K562 (cell line): ENCODE measurements around the gene PRDM10. TPM values are rescaled to one million over a fixed set of nuclear protein-coding genes. Genes with fewer than 3 reads are reported as not detected.
A peak's percentile ranks its signal among the peaks of the same experiment; 100 is the strongest.

Experiments used
- ARID3B ChIP-seq: fragments of 250-450 bp; sonication (Bioruptor Pico); IDR thresholded peaks from 2 replicates; pipeline ENCODE4 v1.4.0; 2020; ENCODE audit warnings: borderline replicate concordance
- ATF2 ChIP-seq: sonication (generic); formaldehyde crosslinking; IDR thresholded peaks from 2 replicates; pipeline ENCODE4 v1.8.1; 2022; ENCODE audit warnings: missing genetic modification reagents
- CBX8 ChIP-seq: fragments of 200-600 bp; sonication (generic); IDR thresholded peaks from 2 replicates; pipeline ENCODE4 v1.6.1; 2012; ENCODE audit warnings: borderline replicate concordance, mixed run types, low read depth, mild to moderate bottlenecking, moderate library complexity, mixed read lengths, low read length, control low read depth, inconsistent platforms; ENCODE audit not compliant: poor library complexity, severe bottlenecking; ENCODE audit errors: extremely low read depth
- CTBP1 ChIP-seq: fragments of 450-650 bp; IDR thresholded peaks from 2 replicates; pipeline ENCODE4 v1.6.1; 2016; ENCODE audit warnings: borderline replicate concordance
- HDAC6 ChIP-seq: IDR thresholded peaks from 2 replicates; pipeline ENCODE4 v1.6.1; 2012; ENCODE audit warnings: low read depth, mild to moderate bottlenecking, control low read depth, inconsistent platforms, low read length, moderate library complexity
- HMG20A ChIP-seq: fragments of 450-650 bp; formaldehyde crosslinking; conservative IDR thresholded peaks from 2 replicates; pipeline ENCODE4 v1.4.0; 2020; ENCODE audit warnings: mild to moderate bottlenecking, mixed read lengths
- HNRNPUL1 ChIP-seq: fragments of 200-400 bp; formaldehyde crosslinking; IDR thresholded peaks from 2 replicates; pipeline ENCODE4 v1.6.1; 2017; ENCODE audit warnings: low read length
- KAT8 ChIP-seq: fragments of 450-650 bp; IDR thresholded peaks from 2 replicates; pipeline ENCODE4 v1.6.1; 2016; ENCODE audit warnings: low read depth, mild to moderate bottlenecking
- MAFF ChIP-seq: IDR thresholded peaks from 2 replicates; pipeline ENCODE4 v1.6.1; 2012; ENCODE audit warnings: low read length, improper control_type of control experiment
- MAFK ChIP-seq: IDR thresholded peaks from 2 replicates; pipeline ENCODE4 v1.6.1; 2011; ENCODE audit warnings: low read length, improper control_type of control experiment
- NEUROD1 ChIP-seq: fragments of 150-350 bp; IDR thresholded peaks from 2 replicates; pipeline ENCODE4 v1.6.1; 2014; ENCODE audit warnings: borderline replicate concordance, low read length, low read depth; ENCODE audit not compliant: partially characterized antibody
- PATZ1 ChIP-seq: fragments of 250-450 bp; sonication (Bioruptor Pico); IDR thresholded peaks from 2 replicates; pipeline ENCODE4 v1.5.0; 2020; ENCODE audit warnings: mild to moderate bottlenecking, borderline replicate concordance
- RUNX1 ChIP-seq: sonication (generic); IDR thresholded peaks from 2 replicates; pipeline ENCODE4 v1.6.1; 2016; ENCODE audit warnings: antibody characterized with exemption, low read depth
- SFPQ ChIP-seq: fragments of 200-400 bp; formaldehyde crosslinking; IDR thresholded peaks from 2 replicates; pipeline ENCODE4 v1.6.1; 2017; ENCODE audit warnings: mild to moderate bottlenecking, low read depth, low read length, moderate library complexity
- ZFP30 ChIP-seq: fragments of 250-450 bp; sonication (Bioruptor Pico); IDR thresholded peaks from 2 replicates; pipeline ENCODE4 v1.8.0; 2022; ENCODE audit warnings: moderate library complexity, mild to moderate bottlenecking, inconsistent platforms, borderline replicate concordance
- ZNF24 ChIP-seq: fragments of 450-650 bp; IDR thresholded peaks from 2 replicates; pipeline ENCODE4 v1.6.1; 2016
- polyA plus RNA-seq, 8 experiments: library from polyadenylated mRNA; depleted of rRNA in 4 of 8; stranded (reverse) in 5 of 8; unstranded in 3 of 8; fragments of >200 nt; fragmentation: Nextera tagmentation in 2 of 8; fragmentation: Illumina TruSeq in 1 of 8; extraction: Ambion mirVana in 2 of 8; extraction: Trizol in 1 of 8; gene quantifications; 2 replicates each; pipeline versions ENCODE4 v1.2.1 to v1.2.3, GENCODE V29; 2011 to 2014; ENCODE audit warnings: inconsistent platforms in 1 of 8, missing spikeins in 1 of 8
- total RNA-seq, 7 experiments: library from RNA; depleted of rRNA in 6 of 7; stranded (reverse); fragments of >200 nt in 6 of 7; fragmentation: Illumina TruSeq in 2 of 7; extraction: Trizol in 2 of 7; gene quantifications; 2 replicates each; pipeline versions ENCODE4 v1.2.1 to v1.2.3, GENCODE V29; 2011 to 2021; ENCODE audit warnings: low replicate concordance in 1 of 7

The PRDM10 gene
- total and polyA plus RNA-seq, 9 of the 15 experiments (the other 6 are each of a cell fraction or from before 2014, with no cell fraction given), result 0.89 to 9.3 (median 4.5) TPM

GRCh38 chr11:130037058-130037457 is 34.4 kb upstream of the PRDM10 start (continued):
- TF ChIP-seq ATF2 (CRISPR knock-in tag), result no peak
- peak; percentile 16; the same call in 1 of the 2 replicates for TF ChIP-seq MAFF
- no peak for TF ChIP-seq ZFP30
- TF ChIP-seq CBX8, result no peak
- TF ChIP-seq PATZ1 (CRISPR knock-in tag), result no peak
- TF ChIP-seq CTBP1, result no peak
- TF ChIP-seq SFPQ, result no peak
- TF ChIP-seq HNRNPUL1, result no peak
- TF ChIP-seq KAT8, result no peak
- no peak for TF ChIP-seq RUNX1
- TF ChIP-seq HMG20A (CRISPR knock-in tag), result no peak
- TF ChIP-seq MAFK, result 0 out of 2 replicates have a peak, but pooled peaks have one; percentile 12
- TF ChIP-seq HDAC6, result no peak
- TF ChIP-seq NEUROD1, result no peak
- no peak for TF ChIP-seq ZNF24
- no peak for TF ChIP-seq ARID3B (CRISPR knock-in tag)
